SK-MEL-5 (cell line): ENCODE measurements around the gene UMPS. TPM values are rescaled to one million over a fixed set of nuclear protein-coding genes. Genes with fewer than 3 reads are reported as not detected.
"Not testable (repeated sequence)": the region's sequence is repeated elsewhere in the genome, so short reads cannot be mapped to it uniquely, and the experiment has no call there.

ENCODE experiments used
- DNase-seq: peaks from one replicate; pipeline ENCODE4 v3.0.0-alpha.2; 2016; ENCODE audit warnings: low read depth, low spot score
- in situ Hi-C: cut with HindIII; loops from 2 replicates; pipeline ENCODE4 v1.10.0; 2016; ENCODE audit warnings: low sequenced_read_pairs, high pct_unique_total_duplicates, low pct_unique_long_range_greater_than_20kb
- total RNA-seq: library from RNA; depleted of rRNA; stranded (reverse); fragments of >200 nt; shearing (Covaris generic); gene quantifications from 2 replicates; pipeline ENCODE4 v1.2.3, GENCODE V29; 2014

UMPS gene
- total RNA-seq, 1 experiment from 2014 or later: 37.3 TPM

DNA sequence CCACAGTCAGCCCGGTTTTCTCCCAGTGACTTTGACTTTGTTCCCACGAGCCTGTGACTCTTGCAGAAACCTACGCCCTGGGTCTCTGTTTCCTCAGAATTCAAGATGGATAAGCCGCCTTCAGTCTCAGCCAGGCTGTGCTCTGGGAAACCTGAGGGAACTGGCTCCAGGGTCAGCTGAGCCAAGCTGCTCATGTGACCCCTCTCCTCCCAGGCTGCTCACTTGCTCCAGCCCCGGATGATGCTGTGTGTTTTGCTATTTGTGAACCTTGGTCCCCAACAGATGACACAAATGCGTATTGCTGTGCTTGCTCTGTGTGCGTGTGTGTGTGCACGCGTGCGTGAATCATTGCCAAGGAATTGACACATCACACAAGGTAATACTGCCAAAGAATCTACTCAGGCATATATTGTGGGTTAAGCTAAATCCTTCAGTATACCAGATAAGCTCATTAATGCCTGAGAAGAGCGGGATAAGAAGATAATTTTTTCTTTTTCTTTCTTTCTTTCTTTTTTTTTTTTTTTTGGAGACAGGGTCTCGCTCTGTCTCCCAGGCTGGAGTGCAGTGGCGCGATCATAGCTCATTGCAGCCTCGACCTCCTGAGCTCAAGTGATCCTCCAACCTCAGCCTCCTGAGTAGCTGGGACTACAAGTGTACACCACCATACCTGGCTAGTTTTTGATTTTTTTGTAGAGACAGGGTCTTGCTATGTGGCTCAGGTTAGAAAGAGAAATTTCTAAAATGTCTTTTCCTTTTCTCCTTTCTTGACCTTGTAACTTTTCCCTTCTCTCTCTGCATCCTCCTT is 29.2 kb upstream of the UMPS start:
- DNase-seq: peak; percentile 22
- in situ Hi-C loops: no loop called here

DNA sequence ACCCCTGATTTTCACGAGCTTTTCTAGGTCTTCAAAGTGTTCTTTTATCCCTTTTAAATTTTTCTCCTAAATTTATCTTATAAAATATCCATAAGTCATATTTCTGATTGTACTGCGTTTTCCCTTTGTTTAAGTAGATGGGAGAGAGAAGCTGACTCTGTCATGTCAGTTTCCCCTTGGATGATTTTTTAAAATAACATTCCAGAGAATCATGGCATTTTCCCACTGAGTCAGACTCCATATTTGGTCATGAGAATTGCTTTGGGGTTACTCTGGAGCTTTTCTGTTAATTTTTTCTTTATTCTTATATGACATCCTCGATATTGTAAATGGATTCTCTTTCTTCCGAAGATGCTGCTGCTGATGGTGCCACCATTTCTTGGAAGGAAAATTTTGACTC is 28.6 kb upstream of the UMPS start:
- in situ Hi-C loops: no loop called here
- no peak for DNase-seq

DNA sequence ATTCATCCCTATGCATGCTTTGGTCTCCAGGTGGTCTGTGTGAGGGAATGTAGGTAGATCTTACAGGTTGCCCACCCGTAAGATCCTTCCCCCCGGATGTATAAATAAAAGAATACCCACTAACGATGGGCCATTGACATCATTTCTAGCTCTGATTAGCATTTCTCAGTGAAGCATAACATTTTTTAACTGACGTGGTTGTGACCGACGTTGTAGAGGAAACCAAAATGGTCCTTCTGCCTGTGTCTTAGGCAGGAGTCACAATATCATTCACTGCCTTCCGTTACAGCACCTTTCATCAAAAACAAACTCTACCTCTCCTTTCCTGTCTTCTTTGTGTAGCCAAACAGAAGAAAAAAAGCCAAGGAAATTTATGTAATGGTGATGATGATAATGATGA is 27.3 kb upstream of the UMPS start:
- in situ Hi-C loops: no loop called here
- DNase-seq: no peak

DNA sequence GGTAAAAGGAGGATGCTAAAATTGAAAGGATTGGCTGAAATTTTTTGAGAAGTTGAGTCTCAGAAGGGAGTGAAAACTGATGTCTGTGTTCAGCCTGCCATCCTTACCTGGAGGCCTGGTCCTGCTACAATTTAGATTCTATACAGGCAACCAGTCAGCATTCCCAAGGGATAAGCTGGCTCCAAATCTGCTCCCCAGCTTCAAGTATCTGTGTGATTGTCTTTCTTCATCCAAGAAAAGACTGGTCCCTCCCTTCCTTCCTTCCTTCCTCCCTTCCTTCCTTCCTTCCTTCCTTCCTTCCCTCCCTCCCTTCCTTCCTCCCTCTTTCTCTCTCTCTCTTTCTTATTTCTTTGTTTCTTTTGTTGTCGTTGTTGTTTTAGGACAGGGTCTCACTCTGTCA is 24.7 kb upstream of the UMPS start:
- DNase-seq: no peak
- in situ Hi-C loops: no loop called here

DNA sequence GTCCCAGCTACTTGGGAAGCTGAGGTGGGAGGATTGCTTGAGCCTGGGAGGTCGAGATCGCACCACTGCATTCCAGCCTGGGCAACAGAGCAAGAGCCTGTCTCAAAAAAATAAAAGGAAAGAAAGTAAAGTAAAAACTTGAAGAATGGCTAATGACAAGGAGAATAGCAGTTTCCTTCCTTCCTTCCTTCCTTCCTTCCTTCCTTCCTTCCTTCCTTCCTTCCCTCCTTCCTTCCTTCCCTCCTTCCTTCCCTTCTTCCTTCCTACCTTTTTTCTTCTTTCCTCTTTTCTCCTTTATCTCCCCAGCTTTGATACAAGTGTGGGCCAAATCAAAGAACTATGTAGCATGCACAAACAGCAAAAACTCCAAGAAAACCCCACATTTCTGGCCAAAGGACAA is 23.0 kb upstream of the UMPS start:
- DNase-seq, in situ Hi-C loops: not testable (repeated sequence)

DNA sequence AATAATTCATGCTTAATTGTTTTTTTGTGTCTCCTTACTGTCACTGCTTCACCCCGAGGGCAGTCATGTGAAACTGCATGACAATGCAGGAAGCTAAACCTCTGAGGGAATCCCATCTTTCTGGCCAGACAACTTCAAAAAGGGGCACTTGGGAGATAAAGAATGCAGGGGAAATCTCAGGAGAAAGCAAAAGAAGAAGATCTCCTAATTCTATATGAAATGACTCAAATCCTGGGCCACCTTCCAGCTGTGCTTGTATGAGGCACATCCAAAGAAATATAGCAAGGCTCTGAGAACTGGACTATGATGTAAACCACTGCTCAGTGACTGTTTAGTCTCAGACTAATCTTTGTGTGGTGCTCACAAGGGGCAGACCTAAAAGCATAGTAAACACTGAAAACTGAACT is 22.6 kb upstream of the UMPS start:
- in situ Hi-C loops: no loop called here
- peak; percentile 38 for DNase-seq

DNA sequence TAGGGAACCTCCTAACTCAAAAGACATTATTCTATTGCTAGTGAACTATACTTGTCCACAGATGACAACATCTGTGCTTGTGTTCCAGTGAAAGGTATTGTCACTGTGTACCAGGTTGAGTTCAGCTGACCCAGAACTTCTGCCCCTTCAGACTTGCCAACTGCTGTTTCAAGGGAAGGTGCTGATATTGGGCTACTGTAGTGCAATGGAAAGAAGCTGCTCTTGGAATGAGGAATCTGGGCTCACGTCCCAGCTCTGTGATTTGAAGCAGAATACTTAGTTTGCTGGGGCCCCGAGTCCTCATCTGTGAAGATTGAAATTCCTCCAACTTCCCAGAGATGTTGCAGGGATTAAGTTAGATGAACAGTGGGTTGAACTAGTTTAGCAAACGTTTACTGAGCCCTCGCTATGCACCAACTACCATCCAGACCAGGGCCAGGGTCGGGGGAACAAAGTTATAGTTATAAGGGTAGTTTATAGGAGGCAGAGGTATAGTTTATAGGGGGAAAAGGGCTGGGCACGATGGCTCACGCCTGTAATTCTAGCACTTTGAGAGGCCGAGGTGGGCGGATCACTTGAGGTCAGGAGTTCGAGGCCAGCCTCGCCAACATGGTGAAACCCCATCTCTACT is 15.9 kb upstream of the UMPS start:
- in situ Hi-C loops: no loop called here
- DNase-seq: no peak

DNA sequence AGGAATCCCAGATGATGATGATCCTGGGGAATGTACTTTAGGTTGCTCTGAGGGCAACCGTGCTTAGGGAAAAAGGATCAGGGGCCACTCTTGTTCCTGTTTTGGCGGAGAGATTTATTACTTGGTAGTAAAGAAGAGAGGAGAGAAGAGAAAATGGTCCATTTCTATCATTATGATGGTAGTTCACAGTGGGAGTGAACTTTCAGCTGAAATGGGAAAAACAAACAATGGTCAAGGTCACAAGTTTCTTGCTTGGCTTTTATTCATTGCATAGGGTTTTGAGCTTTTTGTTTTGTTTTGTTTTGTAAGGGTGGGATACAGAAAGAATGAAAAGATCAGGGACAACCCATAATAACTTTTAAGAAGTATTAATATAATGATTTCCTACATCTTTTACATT is 7.7 kb upstream of the UMPS start:
- in situ Hi-C loops: no loop called here

DNA sequence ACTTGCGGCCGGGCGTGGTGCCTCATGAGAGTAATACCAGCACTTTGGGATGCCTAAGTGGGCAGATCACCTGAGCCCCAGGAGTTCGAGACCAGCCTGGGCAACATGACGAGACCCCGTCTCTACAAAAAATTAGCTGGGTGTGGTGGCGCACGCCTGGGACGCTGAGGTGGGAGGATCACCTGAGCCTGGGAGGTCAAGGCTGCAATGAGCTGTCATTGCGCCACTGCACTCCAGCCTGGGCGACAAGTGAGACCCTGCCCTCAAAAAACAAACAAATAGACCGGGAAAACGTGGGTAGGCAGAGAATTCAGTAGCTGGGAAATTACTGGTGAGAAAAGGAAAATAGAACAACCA is 667 bp downstream of the UMPS start:
- in situ Hi-C loops: no loop called here
- DNase-seq: no peak

More for the DNA sequence above, 7.7 kb upstream of the UMPS start:
- no peak for DNase-seq

DNA sequence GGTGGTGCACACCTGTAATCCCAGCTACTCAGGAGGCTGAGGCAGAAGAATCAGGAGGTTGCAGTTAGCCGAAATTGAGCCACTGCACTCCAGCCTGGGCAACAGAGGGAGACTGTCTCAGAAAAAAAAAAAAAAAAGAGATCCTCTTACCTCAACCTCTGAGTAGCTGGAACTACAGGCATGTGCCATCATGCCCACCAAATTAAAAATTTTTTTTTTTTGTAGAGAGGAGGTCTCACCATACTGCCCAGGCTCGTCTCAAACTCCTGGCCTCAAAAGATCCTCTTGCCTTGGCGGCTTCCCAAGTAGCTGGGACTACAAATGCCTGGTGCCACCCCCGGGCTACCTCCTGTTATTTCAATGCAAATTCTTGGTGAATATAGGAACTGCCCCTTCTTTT is 1.5 kb downstream of the UMPS start:
- no peak for DNase-seq
- in situ Hi-C loops: no loop called here

DNA sequence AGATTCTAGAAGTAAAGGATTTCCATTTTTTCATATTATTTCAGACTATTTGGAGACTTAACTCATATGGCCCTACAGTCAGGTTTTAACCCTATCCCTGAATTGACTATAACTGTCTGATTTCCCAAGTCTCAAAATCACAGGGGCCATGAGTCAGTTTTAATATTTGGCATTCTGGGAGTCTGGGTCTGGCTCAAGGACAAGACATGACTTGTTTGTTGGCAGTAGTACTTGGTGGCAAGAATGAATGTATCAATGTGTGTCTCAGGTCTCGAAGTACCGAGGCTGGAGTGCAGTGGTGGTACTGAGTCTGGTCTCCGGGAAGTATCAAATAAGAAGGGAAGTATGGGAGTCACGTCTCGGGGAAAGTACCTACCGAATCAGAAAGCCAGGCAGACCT is 10.8 kb downstream of the UMPS start:
- in situ Hi-C loops: no loop called here
- DNase-seq: no peak

DNA sequence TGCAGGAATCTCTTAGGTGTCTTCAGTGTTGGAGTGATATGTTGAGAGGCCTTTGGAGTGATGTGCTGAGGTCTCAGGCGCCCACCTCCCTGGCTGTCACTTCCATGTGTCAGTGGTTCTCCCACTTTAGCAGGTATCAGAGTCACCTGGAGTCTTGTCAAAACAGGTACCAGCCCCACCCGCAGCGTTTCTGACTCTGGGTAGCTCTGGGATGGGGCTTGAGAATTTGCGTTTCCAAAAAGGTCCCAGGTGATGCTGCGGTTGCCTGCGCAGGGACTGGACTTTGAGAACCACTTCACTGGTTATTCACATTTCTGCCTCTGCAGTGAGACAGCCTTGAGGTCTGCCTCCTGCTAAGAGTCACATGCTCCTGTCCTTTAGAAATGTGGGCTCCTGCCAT is 15.5 kb downstream of the UMPS start:
- DNase-seq: no peak
- in situ Hi-C loops: no loop called here

DNA sequence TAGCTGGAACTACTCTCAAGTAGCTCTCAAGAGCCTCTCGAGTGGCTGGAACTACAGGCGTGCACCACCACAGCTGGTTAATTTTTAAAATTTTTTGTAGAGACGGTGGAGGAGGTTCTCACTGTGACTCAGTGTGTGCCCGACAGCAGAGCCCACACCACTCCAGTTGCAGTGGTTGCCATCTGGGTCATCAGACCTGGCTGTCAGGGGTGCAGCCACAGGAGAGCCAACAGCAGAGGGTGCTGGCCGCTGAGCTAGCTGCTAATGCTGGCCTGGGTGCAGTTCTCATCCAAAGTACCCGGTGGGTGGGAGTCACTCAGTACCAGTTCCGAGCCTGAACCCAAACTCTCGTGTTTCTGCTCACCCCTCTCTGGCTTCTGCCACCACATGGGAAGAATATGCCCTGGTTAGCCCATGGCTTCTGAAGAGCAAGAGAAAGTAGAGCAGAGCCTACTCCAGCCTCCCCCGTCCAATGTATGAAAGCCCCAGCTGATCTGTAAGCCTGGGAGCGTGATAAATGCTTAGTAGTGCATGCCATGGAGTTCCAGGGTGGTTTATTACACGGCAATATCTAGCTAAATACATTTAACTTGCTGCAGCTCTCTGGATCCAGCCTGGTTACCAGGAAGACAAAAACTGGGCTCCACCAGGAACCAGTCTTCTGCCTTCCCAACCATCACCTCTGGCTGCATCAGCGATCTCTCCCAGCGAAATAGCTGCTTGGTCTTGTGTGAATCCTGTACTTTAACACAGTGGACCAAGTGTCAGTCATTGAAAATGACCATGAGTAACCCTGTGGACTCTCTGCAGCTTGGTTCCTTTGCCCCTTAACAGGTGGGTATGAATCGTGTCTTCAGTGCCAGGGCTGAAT is 17.1 kb downstream of the UMPS start:
- no peak for DNase-seq
- in situ Hi-C loops: no loop called here

DNA sequence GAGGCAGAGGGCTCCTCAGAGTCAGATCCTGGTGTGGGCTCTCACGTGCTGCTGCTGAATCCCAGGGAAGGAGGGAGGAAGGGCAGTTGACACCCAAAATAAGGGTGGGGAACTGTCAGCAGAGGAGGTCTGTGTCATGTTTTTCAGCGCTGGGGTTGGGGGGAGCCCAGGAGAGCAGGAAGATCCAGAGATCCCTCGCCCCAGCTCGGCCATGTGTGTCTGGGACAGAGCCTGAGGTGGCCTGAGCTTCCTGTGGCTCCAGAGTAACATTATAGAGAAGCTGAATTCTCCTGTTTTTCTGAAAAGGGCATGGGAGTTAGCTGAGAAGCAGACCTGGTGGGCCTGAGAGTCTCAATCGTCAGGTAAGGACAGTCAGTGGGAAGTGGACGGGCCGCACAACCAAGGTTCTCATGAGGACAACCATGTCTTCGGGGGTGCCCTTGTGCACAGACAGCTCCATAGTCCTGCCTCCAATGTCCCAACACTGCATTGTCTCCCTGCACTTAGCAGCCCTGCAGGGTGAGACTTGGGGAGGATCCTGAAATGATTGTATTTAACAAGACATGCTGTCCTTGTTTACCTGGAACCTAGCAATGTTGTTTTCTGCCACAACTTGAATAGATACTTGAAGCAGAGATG is 18.4 kb downstream of the UMPS start:
- no peak for DNase-seq
- in situ Hi-C loops: no loop called here

DNA sequence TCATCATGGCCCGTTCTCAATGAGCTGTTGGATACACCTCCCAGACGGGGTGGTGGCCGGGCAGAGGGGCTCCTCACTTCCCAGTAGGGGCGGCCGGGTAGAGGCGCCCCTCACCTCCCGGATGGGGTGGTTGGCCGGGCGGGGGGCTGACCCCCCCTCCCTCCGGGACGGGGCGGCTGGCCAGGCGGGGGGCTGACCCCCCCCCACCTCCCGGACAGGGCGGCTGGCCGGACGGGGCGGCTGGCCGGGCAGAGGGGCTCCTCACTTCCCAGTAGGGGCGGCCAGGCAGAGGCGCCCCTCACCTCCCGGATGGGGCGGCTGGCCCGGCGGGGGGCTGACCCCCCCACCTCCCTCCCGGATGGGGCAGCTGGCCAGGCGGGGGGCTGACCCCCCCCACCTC is 19.6 kb downstream of the UMPS start:
- in situ Hi-C loops, DNase-seq: not testable (repeated sequence)

DNA sequence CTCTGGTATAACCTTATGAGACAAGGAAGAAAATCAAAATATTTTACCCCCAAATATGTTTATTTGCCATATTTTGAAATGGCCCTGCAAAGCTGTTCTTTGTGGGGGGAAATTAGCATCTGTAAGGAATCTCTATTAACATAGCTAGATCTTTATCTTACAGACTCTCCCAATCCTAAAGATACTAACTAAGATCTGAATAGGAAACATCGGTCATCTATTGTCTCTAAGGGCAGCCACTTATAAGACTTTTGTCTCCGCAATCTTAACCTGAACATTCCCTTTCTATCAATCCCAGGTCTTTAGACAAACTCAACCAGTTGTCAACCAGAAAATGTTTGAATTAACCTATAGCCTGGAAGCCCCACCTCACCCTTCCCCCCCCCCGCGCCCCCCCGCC is 21.2 kb downstream of the UMPS start:
- DNase-seq: no peak
- in situ Hi-C loops: no loop called here

DNA sequence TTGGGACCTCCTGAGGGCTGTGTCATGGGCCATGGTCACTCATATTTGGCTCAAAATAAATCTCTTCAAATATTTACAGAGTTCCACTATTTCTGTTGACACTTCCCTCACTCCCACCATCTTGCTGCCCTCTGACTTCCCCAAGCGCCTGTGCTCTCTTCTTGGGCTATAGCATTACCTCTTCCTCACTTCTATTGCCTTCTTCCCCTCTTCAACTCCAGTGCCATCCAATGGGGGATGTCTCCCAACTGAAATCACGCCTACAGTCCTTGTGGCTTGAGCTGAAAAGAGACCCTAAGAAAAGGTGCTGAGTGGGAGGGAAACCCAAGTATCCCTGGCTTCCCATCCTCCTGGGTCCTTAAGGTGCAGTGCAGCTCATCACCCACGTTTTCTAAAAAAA is 21.8 kb downstream of the UMPS start:
- in situ Hi-C loops: no loop called here

DNA sequence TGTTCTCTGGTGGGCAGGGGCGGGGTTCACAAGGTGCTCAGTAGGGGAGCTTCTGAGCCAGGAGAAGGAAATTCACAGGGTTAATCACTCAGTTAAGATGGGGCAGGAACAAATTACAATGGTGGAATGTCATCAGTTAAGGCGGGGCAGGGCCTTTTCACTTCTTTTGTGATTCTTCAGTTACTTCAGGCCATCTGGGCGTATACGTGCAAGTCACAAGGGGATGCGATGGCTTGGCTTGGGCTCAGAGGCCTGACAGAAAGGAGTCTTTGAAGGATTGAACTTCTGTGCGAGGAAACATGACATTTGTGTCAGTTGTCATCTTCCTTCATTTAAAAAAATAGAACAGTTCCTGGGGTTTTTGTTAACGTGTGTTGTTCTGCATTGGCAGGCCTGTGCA is 27.7 kb downstream of the UMPS start:
- in situ Hi-C loops, DNase-seq: not testable (repeated sequence)

More for the DNA sequence above, 21.8 kb downstream of the UMPS start:
- DNase-seq: no peak
